CD4-positive, alpha-beta T cell treated with Interleukin-6 for 4 hours (primary cell): ENCODE measurements around the gene PCDHB9.
"Not testable (repeated sequence)": the region's sequence is repeated elsewhere in the genome, so short reads cannot be mapped to it uniquely, and the experiment has no call there.

ENCODE experiments used
- DNase-seq: peaks from one replicate; pipeline ENCODE4 v3.0.0-alpha.2; 2020; ENCODE audit warnings: mixed read lengths

Gene PCDHB9

GRCh38 chr5:141186897-141187512 is at the start of gene PCDHB9:
Gene PCDHB9 (plus strand): TSS chr5:141187161. CDS start chr5:141187319, 158 bp downstream.
- DNase-seq = peak; percentile 30

- not testable (repeated sequence) for DNase-seq
Measured at GRCh38 chr5:141137346-141137745, 49.6 kb upstream of the PCDHB9 start.

GRCh38 chr5:141149812-141150211 is 37.1 kb upstream of the PCDHB9 start, which contains the start of gene PCDHB6:
Gene PCDHB6 (plus strand): TSS chr5:141150057. CDS start chr5:141150258, 201 bp downstream.
- peak; percentile 2 for DNase-seq

GRCh38 chr5:141150224-141150992 is 36.6 kb upstream of the PCDHB9 start:
- no peak for DNase-seq

GRCh38 chr5:141150993-141151325 is 36.0 kb upstream of the PCDHB9 start:
- no peak for DNase-seq

- DNase-seq = not testable (repeated sequence)
Measured at GRCh38 chr5:141151632-141152031, 35.3 kb upstream of the PCDHB9 start.

GRCh38 chr5:141152096-141152495 is 34.9 kb upstream of the PCDHB9 start:
- DNase-seq = not testable (repeated sequence)

GRCh38 chr5:141155540-141156374 is 31.2 kb upstream of the PCDHB9 start:
- DNase-seq = no peak

- not testable (repeated sequence) for DNase-seq
Measured at GRCh38 chr5:141157356-141157755, 29.6 kb upstream of the PCDHB9 start.

- DNase-seq = not testable (repeated sequence)
Measured at GRCh38 chr5:141157901-141158300, 29.1 kb upstream of the PCDHB9 start.

GRCh38 chr5:141172381-141173204 is 14.4 kb upstream of the PCDHB9 start, which contains the start of gene PCDHB7:
Gene PCDHB7 (plus strand): TSS chr5:141172644. CDS start chr5:141172836, 192 bp downstream.
- DNase-seq = peak; percentile 11

- not testable (repeated sequence) for DNase-seq
Measured at GRCh38 chr5:141174291-141175104, 12.5 kb upstream of the PCDHB9 start.

- DNase-seq = no peak
Measured at GRCh38 chr5:141175933-141176332, 11.0 kb upstream of the PCDHB9 start.

GRCh38 chr5:141177577-141178191 is 9.3 kb upstream of the PCDHB9 start, which contains the start of gene PCDHB8:
Gene PCDHB8 (plus strand): TSS chr5:141177790. CDS start chr5:141178035, 245 bp downstream.
- not testable (repeated sequence) for DNase-seq

- not testable (repeated sequence) for DNase-seq
Measured at GRCh38 chr5:141179371-141179770, 7.6 kb upstream of the PCDHB9 start.

GRCh38 chr5:141179876-141180275 is 7.1 kb upstream of the PCDHB9 start:
- not testable (repeated sequence) for DNase-seq

GRCh38 chr5:141180313-141180712 is 6.6 kb upstream of the PCDHB9 start:
- no peak for DNase-seq

GRCh38 chr5:141182248-141182647 is 4.7 kb upstream of the PCDHB9 start, which contains the start of gene PCDHB16:
Gene PCDHB16 (plus strand): TSS chr5:141182387. CDS start chr5:141182560, 173 bp downstream.
- no peak for DNase-seq

- DNase-seq = not testable (repeated sequence)
Measured at GRCh38 chr5:141184117-141184855, 2.7 kb upstream of the PCDHB9 start.

GRCh38 chr5:141188682-141189081 is 1.7 kb downstream of the PCDHB9 start:
- DNase-seq = not testable (repeated sequence)
